Muscle of leg (tissue), 11 donors: Measurements from ENCODE around the gene HLTF. TPM values are rescaled to one million over a fixed set of nuclear protein-coding genes. Genes with fewer than 3 reads are reported as not detected.

ENCODE experiments used
- DNase-seq: peaks from one replicate; pipeline ENCODE4 v3.0.0; 2013
- H3K27ac ChIP-seq: one replicate; pipeline ENCODE4 v1.5.1; 2013; ENCODE audit warnings: mild to moderate bottlenecking, low read length, control low read depth
- H3K27me3 ChIP-seq: one replicate; pipeline ENCODE4 v1.6.1; 2013; ENCODE audit warnings: low read length; ENCODE audit not compliant: control insufficient read depth, insufficient read depth
- H3K36me3 ChIP-seq: one replicate; pipeline ENCODE4 v1.6.1; 2013; ENCODE audit warnings: low read length; ENCODE audit not compliant: control insufficient read depth, insufficient read depth
- H3K4me1 ChIP-seq: one replicate; pipeline ENCODE4 v1.6.1; 2013; ENCODE audit warnings: low read length; ENCODE audit not compliant: control insufficient read depth, insufficient read depth
- H3K4me3 ChIP-seq: one replicate; pipeline ENCODE4 v1.5.1; 2013; ENCODE audit warnings: low read length, control low read depth
- H3K9me3 ChIP-seq: replicated peaks from 2 replicates; pipeline ENCODE4 v1.6.1; 2013; ENCODE audit warnings: low read depth, low read length; ENCODE audit not compliant: control insufficient read depth
- WGBS: methylation state at CpG from one replicate; pipeline ENCODE4 v1.1.5; 2013; ENCODE audit warnings: missing lambda C conversion rate; ENCODE audit not compliant: insufficient coverage; 5-methylcytosine and 5-hydroxymethylcytosine counted together
- polyA plus RNA-seq, 8 donors: library from polyadenylated mRNA; unstranded; fragments of 120-200 nt; gene quantifications; one replicate each; pipeline versions ENCODE4 v1.2.1 to v1.2.3, GENCODE V29; 2013; ENCODE audit warnings: inconsistent platforms in 1 of 8, low replicate concordance in 1 of 8; ENCODE audit not compliant: insufficient read length in 8 of 8, insufficient read depth in 1 of 8
- total RNA-seq: library from RNA; stranded (reverse); fragments of 120-200 nt; gene quantifications from one replicate; pipeline ENCODE4 v1.2.4, GENCODE V29; 2013

HLTF gene
- total and polyA plus RNA-seq, 9 donors, result 14.7 to 24.6 (median 19.4) TPM

DNA sequence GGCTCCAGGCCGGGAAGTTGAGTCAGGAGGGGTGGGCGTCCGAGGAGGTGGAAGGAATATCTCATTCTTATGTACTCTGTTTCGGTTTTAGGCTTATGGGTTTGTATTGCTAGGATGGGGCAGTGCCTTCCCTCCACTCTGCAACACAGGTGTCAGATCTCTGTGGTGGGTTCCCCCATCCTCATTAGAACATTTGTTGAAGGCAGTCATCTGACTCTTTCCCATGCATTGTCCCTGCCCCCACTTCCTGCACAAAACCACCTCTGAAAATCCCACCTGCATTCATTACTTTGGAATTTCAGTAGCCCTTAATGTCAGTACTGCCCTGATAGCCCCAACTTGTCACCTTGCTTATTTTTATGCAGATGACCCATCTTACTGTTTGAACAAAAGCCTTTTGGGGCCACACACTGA, 65.5 kb downstream of the HLTF start:
- Histone ChIP-seq H3K36me3 (peaks cover 14% of the 10 kb centered on the region), H3K9me3 (no peaks in the 10 kb centered on the region), H3K4me3 (no peak overlapping the region), H3K27me3 (no peaks in the 10 kb centered on the region), H3K27ac (no peak overlapping the region), H3K4me1 (peaks cover 8% of the 10 kb centered on the region)
- no peak for DNase-seq
- no CpG with 5 or more reads among the region's 4 CpGs for WGBS

DNA sequence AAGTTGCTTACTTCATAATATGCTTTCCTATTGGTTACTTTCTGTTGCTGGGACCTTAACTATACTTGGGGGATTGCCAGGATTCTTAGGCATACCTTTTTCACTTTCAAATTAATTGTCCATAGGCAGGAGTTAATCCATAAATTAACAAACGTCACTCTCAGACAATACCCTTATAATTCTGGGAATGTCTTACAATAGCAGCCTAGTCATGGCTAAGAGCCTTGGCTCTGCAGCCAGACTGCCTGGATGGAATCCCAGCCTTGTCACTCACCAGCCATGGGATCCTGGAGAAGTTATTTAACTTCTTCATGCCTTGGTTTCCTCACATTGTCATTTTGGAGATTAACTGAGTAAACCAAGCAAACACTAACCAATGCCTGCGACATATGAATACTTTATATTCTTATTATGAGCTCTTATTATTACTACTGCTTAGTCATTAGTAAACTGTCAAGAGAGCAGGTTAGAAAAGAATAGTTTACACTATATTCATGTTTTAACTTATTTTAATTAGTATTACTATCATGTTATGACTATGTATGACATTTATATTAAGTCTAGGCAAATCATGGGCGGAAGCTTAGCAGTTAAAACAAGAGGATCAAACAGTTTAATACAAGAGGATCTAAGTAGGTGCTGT, 66.0 kb downstream of the HLTF start:
- H3K36me3 ChIP-seq, result peaks cover 15% of the 10 kb centered on the region

DNA sequence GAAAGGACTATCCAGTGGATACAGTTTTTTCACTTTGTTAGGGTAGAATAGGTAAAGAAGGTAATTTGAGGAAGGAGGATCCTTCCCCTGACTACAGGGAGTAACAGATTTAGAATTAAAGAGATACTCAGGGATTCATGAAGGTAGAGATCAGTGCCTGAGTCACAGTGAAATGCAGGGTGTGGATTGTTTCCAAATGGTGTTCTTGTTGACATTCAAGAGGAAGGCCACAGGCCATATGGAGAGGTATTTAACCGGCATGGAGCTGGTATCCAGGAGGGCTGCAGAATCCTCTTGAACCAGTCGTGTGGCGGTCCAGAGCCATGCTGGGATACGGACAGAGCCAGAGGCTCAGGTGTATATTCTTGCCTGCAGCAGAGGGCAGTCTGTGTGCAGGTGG, 66.8 kb downstream of the HLTF start:
- no peak overlapping the region for H3K4me3 ChIP-seq
- H3K27ac ChIP-seq, result no peak overlapping the region
- H3K4me1 ChIP-seq, result peaks cover 8% of the 10 kb centered on the region
- H3K27me3 ChIP-seq, result no peaks in the 10 kb centered on the region
- WGBS, result 100% methylated on average over 1 of the region's 4 CpGs
- DNase-seq, result no peak
- no peaks in the 10 kb centered on the region for H3K9me3 ChIP-seq
- H3K36me3 ChIP-seq, result peaks cover 11% of the 10 kb centered on the region

More for the DNA sequence above, 66.0 kb downstream of the HLTF start:
- Histone ChIP-seq H3K27ac (no peak overlapping the region), H3K4me1 (peaks cover 8% of the 10 kb centered on the region), H3K9me3 (no peaks in the 10 kb centered on the region), H3K4me3 (no peak overlapping the region), H3K27me3 (no peaks in the 10 kb centered on the region)
- WGBS, result 100% methylated on average over 1 of the region's 3 CpGs
- DNase-seq, result no peak

DNA sequence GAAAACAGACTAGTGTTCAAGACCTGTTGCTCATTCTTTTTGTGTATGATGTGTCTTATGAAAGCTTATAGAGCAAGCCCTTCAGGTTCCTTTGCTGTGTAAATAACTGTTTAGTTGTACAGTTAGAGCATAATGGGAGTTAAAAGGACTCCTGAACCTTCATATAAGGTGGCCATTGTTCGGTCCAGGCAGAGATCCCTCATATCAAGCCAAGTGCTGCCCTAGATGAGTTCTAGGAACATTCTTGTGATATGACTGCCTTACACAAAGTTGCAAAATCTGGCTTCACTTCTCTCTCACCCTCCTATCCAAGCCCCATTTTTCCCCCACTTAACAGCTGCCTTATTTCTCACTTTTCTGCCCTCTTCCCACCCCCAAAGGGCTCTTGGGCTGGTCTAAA, 68.1 kb downstream of the HLTF start:
- Histone ChIP-seq H3K27ac (no peak overlapping the region), H3K4me3 (no peak overlapping the region), H3K36me3 (peaks cover 11% of the 10 kb centered on the region)

GRCh38 chr3:149016669-149017541, 69.4 kb downstream of the HLTF start:
- Histone ChIP-seq H3K4me3 (no peak overlapping the region), H3K27me3 (no peaks in the 10 kb centered on the region), H3K36me3 (peaks cover 11% of the 10 kb centered on the region), H3K27ac (peak overlapping the region; percentile 57), H3K4me1 (peaks cover 10% of the 10 kb centered on the region), H3K9me3 (no peaks in the 10 kb centered on the region)
- DNase-seq, result peak; percentile 64
- WGBS, result 96% methylated on average over 6 of the region's 9 CpGs

More for the DNA sequence above, 68.1 kb downstream of the HLTF start:
- H3K27me3 ChIP-seq, result no peaks in the 10 kb centered on the region
- no peak for DNase-seq
- peaks cover 8% of the 10 kb centered on the region for H3K4me1 ChIP-seq
- no peaks in the 10 kb centered on the region for H3K9me3 ChIP-seq
- WGBS, result no CpG with 5 or more reads among the region's 1 CpG

DNA sequence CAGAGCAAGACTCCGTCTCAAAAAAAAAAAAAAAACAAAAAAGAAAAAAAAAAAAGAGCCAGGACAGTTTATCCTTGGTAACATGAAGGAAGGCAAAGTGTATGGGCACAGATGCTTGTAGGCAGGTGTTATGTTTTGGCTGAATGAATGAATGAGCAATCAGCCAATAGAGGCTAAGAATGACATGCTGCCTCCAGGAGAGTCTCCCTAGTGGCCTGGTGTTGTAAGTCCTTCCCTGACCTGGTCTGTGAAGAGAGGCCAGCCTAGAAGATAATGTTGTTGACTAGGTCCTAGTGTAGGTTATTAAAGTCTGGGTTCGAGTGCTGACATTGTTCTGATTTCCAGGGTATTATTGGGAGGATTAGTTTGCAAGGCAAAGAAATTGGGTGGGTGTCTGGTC, 70.1 kb downstream of the HLTF start:
- peaks cover 10% of the 10 kb centered on the region for H3K4me1 ChIP-seq
- DNase-seq, result no peak
- H3K9me3 ChIP-seq, result no peaks in the 10 kb centered on the region
- peaks cover 14% of the 10 kb centered on the region for H3K36me3 ChIP-seq
- peak overlapping the region; percentile 57 for H3K27ac ChIP-seq
- WGBS, result 100% methylated on average over 1 of the region's 2 CpGs
- no peak overlapping the region for H3K4me3 ChIP-seq
- no peaks in the 10 kb centered on the region for H3K27me3 ChIP-seq

GRCh38 chr3:149015393-149015792, 70.9 kb downstream of the HLTF start:
- WGBS, result 69% methylated on average over 3 of the region's 3 CpGs
- Histone ChIP-seq H3K27me3 (no peaks in the 10 kb centered on the region), H3K4me1 (peaks cover 10% of the 10 kb centered on the region), H3K36me3 (peaks cover 17% of the 10 kb centered on the region), H3K27ac (no peak overlapping the region), H3K9me3 (no peaks in the 10 kb centered on the region), H3K4me3 (no peak overlapping the region)
- no peak for DNase-seq

DNA sequence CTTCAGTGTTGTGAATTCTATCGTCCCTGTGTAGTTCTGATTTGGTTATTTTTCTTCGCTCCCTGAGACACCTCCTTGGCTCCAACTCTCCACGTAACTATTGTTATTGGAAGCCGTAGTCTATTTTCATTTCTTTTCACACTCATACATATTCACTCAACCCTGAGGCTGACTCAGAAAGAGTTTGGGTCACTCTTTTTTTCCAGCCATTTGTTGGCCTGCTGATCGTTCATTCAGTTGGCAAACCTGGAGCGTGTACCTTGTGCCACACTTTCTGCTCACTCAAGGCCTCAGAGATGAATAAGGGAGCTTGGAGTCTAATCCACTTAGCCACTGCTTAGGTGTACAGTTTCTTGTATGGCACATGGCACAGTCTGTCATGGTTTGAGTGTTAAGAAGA, 72.6 kb downstream of the HLTF start:
- no peak overlapping the region for H3K27ac ChIP-seq
- H3K4me3 ChIP-seq, result no peak overlapping the region
- no peaks in the 10 kb centered on the region for H3K9me3 ChIP-seq
- H3K36me3 ChIP-seq, result peaks cover 30% of the 10 kb centered on the region
- WGBS, result 91% methylated on average over 4 of the region's 6 CpGs
- H3K4me1 ChIP-seq, result peaks cover 10% of the 10 kb centered on the region
- no peak for DNase-seq
- no peaks in the 10 kb centered on the region for H3K27me3 ChIP-seq

- Histone ChIP-seq H3K4me3 (no peak overlapping the region), H3K9me3 (no peaks in the 10 kb centered on the region), H3K27me3 (no peaks in the 10 kb centered on the region), H3K36me3 (peaks cover 39% of the 10 kb centered on the region), H3K4me1 (peaks cover 6% of the 10 kb centered on the region), H3K27ac (no peak overlapping the region)
- WGBS, result 71% methylated on average over 4 of the region's 5 CpGs
- DNase-seq, result peak; percentile 25
Observed at GRCh38 chr3:149011676-149012075, 74.7 kb downstream of the HLTF start.

- WGBS, result 67% methylated on average over 1 of the region's 2 CpGs
- no peaks in the 10 kb centered on the region for H3K9me3 ChIP-seq
- H3K27me3 ChIP-seq, result no peaks in the 10 kb centered on the region
- DNase-seq, result no peak
- H3K36me3 ChIP-seq, result peaks cover 39% of the 10 kb centered on the region
- H3K4me1 ChIP-seq, result peaks cover 2% of the 10 kb centered on the region
- H3K27ac ChIP-seq, result peak overlapping the region; percentile 5
- H3K4me3 ChIP-seq, result no peak overlapping the region
Observed at GRCh38 chr3:149010966-149011365, 75.4 kb downstream of the HLTF start.
